Peyer's patch (tissue), 4 donors: ENCODE results near the gene TEX50.

ENCODE experiments used
- POLR2A ChIP-seq, 2 donors: fragments of 450-650 bp; IDR thresholded peaks; one replicate each; pipeline ENCODE4 v1.5.1; 2017; ENCODE audit warnings: antibody characterized with exemption in 2 of 2, mild to moderate bottlenecking in 2 of 2, moderate library complexity in 2 of 2
- TF ChIP-seq, protein P1 (sequence below), 6 experiments: fragments of 450-650 bp in 4 of 6; fragments of 200-600 bp in 2 of 6; sonication (generic) in 1 of 6; IDR thresholded peaks; one replicate each; pipeline ENCODE4 v1.5.1; 2017 to 2019; ENCODE audit warnings: antibody characterized with exemption in 6 of 6, mild to moderate bottlenecking in 3 of 6, moderate library complexity in 1 of 6

GRCh38 chr1:173682184-173682583 is 47.0 kb downstream of the TEX50 start:
- TF ChIP-seq POLR2A (IDR thresholded peaks at IDR 0.05), result no peak
- TF ChIP-seq, protein P1, sequence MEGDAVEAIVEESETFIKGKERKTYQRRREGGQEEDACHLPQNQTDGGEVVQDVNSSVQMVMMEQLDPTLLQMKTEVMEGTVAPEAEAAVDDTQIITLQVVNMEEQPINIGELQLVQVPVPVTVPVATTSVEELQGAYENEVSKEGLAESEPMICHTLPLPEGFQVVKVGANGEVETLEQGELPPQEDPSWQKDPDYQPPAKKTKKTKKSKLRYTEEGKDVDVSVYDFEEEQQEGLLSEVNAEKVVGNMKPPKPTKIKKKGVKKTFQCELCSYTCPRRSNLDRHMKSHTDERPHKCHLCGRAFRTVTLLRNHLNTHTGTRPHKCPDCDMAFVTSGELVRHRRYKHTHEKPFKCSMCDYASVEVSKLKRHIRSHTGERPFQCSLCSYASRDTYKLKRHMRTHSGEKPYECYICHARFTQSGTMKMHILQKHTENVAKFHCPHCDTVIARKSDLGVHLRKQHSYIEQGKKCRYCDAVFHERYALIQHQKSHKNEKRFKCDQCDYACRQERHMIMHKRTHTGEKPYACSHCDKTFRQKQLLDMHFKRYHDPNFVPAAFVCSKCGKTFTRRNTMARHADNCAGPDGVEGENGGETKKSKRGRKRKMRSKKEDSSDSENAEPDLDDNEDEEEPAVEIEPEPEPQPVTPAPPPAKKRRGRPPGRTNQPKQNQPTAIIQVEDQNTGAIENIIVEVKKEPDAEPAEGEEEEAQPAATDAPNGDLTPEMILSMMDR (IDR thresholded peaks at IDR 0.05), result no peak
